ENCODE results near the gene SLC25A41.
"Not testable (repeated sequence)": the region's sequence is repeated elsewhere in the genome, so short reads cannot be mapped to it uniquely, and the experiment has no call there.

Gene SLC25A41

GRCh38 chr19:6429419-6430221 is 3.9 kb downstream of the SLC25A41 start:
- no peak overlapping the region for H3K4me3 ChIP-seq (ENCODE audit: low read depth, low read length)
- no peak for TF ChIP-seq CTCF (IDR thresholded peaks at IDR 0.05; ENCODE audit: control insufficient read depth, extremely low read depth, insufficient read depth)

GRCh38 chr19:6428692-6429418 is 4.7 kb downstream of the SLC25A41 start:
- DNase-seq (ENCODE audit: low read depth); H3K4me3 ChIP-seq (ENCODE audit: low read depth, low read length): not testable (repeated sequence)

More at GRCh38 chr19:6429419-6430221, 3.9 kb downstream of the SLC25A41 start:
- no peak for DNase-seq (ENCODE audit: low read depth)

DNA sequence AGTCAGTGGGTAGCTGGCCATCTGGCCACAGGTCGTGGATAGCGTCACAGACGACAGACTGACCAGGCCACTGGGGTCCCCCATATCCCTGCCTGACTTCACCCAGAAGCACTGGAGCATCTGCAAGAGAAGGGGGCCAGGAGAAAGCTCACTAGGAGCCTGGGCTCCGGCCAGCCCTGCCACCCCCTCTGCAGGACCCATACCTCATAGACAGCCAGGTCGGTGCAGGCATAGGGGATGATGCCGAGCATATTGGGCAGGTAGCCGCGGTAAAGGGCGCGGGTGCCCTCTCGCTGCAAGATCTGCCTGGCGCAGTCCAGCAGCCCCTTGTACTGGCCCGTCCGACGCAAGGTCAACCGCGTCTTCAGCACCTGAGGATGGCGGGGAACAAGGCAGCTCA is 6.4 kb downstream of the SLC25A41 start:
- TF ChIP-seq CTCF (IDR thresholded peaks at IDR 0.05; ENCODE audit: control insufficient read depth, extremely low read depth, insufficient read depth): no peak
- H3K4me3 ChIP-seq (ENCODE audit: low read depth, low read length): no peak overlapping the region
- no peak for DNase-seq (ENCODE audit: low read depth)

GRCh38 chr19:6425732-6426620 is 7.6 kb downstream of the SLC25A41 start:
- TF ChIP-seq CTCF (IDR thresholded peaks at IDR 0.05; ENCODE audit: control insufficient read depth, extremely low read depth, insufficient read depth): peak; percentile 25; the same call in 1 of the 2 replicates
- peak overlapping the region; percentile 14; the same call in 1 of the 2 replicates for H3K4me3 ChIP-seq (ENCODE audit: low read depth, low read length)
- no peak for DNase-seq (ENCODE audit: low read depth)

GRCh38 chr19:6424939-6425731 is 8.4 kb downstream of the SLC25A41 start:
- no peak for TF ChIP-seq CTCF (IDR thresholded peaks at IDR 0.05; ENCODE audit: control insufficient read depth, extremely low read depth, insufficient read depth)
- H3K4me3 ChIP-seq (ENCODE audit: low read depth, low read length): peak overlapping the region; percentile 14; the same call in 1 of the 2 replicates
- peak; percentile 100 for DNase-seq (ENCODE audit: low read depth)

DNA sequence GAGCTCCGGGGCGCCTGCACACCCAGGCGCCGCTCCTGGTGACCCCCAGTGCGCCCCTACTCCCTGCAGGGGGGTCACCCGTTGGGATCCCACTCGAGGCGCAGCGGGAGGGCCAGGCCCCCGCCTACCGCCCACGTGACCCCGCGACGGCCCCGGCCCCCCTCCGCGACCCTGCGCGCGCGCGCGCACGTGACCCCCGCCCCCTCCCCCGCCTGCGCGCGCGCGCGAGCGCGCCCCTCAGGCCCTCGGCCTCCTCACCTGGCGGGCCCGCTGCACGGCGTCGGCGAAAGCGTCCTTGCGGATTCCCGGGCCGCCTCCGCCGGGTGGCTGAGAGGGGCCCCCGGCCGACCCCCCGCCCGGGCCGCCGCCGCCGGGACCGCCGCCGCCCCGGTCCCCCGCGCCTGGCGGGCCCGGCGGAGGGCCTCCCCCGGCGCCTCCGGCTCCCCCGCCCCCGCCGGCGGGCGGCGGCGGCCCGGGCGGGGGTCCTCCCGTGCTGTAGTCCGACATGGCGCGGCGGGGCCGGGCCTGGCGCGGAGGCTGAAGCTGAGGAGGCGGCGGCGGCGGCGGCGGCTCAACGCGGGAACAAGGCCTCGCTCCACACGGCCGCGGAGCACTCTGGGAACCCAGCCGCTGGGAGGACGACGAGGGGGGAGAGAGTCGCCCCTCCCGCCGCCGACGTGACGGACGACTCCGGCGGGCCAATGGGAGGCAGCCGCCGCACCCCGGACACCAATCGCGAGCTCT is 9.2 kb downstream of the SLC25A41 start, which contains the start of gene KHSRP:
KHSRP (minus strand) TSS at position 617 of the 744 bp plus-strand sequence; CDS start at position 507, 110 bp downstream.
- no peak for DNase-seq (ENCODE audit: low read depth)
- H3K4me3 ChIP-seq (ENCODE audit: low read depth, low read length): peak within 1 kb of the TSS; percentile 99
- TF ChIP-seq CTCF (IDR thresholded peaks at IDR 0.05; ENCODE audit: control insufficient read depth, extremely low read depth, insufficient read depth): no peak

All from LNCaP clone FGC (cell line).